AG04449 (cell line): Measurements from ENCODE around the gene TRIM7.
"Not testable (repeated sequence)": the region's sequence is repeated elsewhere in the genome, so short reads cannot be mapped to it uniquely, and the experiment has no call there.

Experiments
- CTCF ChIA-PET: fragments of 350-600 bp; formaldehyde crosslinking; extraction: SDS; loops from one replicate; lab custom pipeline; 2021; ENCODE audit warnings: antibody characterized with exemption; lab: Yijun Ruan, JAX
- POLR2A ChIA-PET: fragments of 400-600, 350-600 bp; formaldehyde crosslinking; extraction: SDS; loops from one replicate; lab custom pipeline; 2020; ENCODE audit warnings: antibody characterized with exemption, inconsistent platforms; lab: Yijun Ruan, JAX
- DNase-seq: peaks from one replicate; pipeline ENCODE4 v3.0.0-alpha.2; 2010; ENCODE audit warnings: low read depth, low spot score
- H3K4me3 ChIP-seq: 2 replicates; pipeline ENCODE4 v1.5.1; 2011; ENCODE audit warnings: low read depth, mild to moderate bottlenecking, control low read depth, low read length
- TF ChIP-seq, protein P1 (sequence below): IDR thresholded peaks from one replicate; pipeline ENCODE4 v1.5.1; 2011; ENCODE audit warnings: mild to moderate bottlenecking, moderate library complexity, low read length, control low read depth, inconsistent platforms; ENCODE audit not compliant: insufficient read depth; ENCODE audit errors: missing control alignments

Gene TRIM7

GRCh38 chr5:181173027-181173419, 32.0 kb downstream of the TRIM7 start:
- no peak for DNase-seq
- H3K4me3 ChIP-seq: peak overlapping the region; percentile 23
- ChIA-PET POLR2A (interaction anchor here (0.9 kb wide), 1 partner anchor 50 kb away, joined by 3 read pairs; the partner anchor contains the start of gene TRIM41), CTCF (interaction anchor here (1.2 to 2.6 kb wide), 4 partner anchors 9 to 390 kb away, joined by 3 to 19 read pairs (median 4); no protein-coding TSS in a partner anchor)
- TF ChIP-seq, protein P1, sequence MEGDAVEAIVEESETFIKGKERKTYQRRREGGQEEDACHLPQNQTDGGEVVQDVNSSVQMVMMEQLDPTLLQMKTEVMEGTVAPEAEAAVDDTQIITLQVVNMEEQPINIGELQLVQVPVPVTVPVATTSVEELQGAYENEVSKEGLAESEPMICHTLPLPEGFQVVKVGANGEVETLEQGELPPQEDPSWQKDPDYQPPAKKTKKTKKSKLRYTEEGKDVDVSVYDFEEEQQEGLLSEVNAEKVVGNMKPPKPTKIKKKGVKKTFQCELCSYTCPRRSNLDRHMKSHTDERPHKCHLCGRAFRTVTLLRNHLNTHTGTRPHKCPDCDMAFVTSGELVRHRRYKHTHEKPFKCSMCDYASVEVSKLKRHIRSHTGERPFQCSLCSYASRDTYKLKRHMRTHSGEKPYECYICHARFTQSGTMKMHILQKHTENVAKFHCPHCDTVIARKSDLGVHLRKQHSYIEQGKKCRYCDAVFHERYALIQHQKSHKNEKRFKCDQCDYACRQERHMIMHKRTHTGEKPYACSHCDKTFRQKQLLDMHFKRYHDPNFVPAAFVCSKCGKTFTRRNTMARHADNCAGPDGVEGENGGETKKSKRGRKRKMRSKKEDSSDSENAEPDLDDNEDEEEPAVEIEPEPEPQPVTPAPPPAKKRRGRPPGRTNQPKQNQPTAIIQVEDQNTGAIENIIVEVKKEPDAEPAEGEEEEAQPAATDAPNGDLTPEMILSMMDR: no peak

DNA sequence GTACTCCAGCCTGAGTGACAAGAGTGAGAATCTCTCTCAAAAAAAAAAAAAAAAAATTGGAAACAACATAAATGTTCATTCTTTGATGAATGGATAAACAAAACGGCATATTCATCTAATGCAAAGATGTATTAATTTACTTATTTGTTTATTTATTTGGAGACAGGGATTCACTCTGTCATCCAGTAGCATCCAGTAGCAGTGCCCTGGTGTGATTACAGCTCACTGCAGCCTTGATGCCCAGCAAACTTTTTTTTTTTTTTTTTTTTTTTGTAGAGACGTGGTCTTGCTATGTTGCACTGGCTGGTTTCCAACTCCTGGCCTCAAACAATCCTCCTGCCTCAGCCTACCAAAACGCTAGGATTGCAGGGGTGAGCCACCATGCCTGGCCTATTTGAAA, 33.2 kb downstream of the TRIM7 start:
- TF ChIP-seq, protein P1: no peak
- H3K4me3 ChIP-seq: no peak overlapping the region
- ChIA-PET CTCF (interaction anchor here (1.2 to 2.6 kb wide), 4 partner anchors 11 to 389 kb away, joined by 3 to 19 read pairs (median 4); no protein-coding TSS in a partner anchor), POLR2A (no interaction called here)
- DNase-seq: no peak

DNA sequence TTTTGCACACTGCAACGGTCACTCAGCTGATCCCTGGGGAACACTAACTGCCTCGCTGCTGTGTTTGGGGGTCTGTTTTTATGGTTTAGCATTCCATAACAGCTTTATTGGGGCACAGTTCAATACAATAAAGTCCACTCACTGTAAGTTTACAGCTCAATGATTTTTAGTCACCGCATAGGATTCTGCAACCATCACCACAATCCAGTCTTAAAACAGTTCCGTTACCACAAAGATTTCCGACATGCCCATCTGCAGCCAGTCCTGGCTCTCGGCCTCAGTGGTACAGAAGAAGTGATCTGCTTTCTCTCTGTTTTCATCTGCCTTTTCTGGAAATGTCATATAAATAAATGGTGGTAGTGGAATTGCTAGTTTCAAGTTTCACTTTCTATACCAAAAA, 34.0 kb downstream of the TRIM7 start:
- TF ChIP-seq, protein P1: no peak
- ChIA-PET CTCF (interaction anchor here (0.8 kb wide), 1 partner anchor 14 kb away, joined by 3 read pairs; no protein-coding TSS in a partner anchor), POLR2A (no interaction called here)

DNA sequence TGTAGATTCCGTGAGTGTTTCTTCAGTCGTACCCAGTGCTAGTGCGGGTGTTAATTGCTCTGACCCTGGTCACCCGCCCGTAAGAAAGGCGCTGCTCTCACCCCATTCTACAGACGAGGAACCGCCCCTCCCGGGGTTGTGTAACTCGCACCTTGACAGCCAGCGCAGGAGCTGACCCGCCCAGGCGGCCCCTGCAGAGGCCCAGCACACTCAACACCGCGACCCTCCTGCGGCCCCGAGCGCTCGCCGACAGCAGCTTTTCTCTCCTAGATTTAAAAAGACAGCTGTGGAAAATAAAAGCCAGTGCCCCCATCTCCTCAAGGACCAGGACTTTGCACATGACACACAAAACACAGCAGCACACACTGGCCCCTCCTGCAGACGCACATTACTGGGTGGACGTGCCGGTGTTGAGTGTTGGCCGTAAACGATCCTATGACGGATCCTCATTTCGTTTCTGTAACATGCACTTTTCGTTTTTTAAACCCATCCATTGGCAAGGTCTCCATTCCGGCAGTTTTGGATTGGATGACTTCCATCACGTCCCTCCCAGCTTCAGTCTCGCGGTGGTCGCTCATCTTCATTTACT, 34.7 kb downstream of the TRIM7 start:
- POLR2A ChIA-PET: no interaction called here
- CTCF ChIA-PET: interaction anchor here (0.8 to 2.3 kb wide), 2 partner anchors 14 to 15 kb away, joined by 3 to 11 read pairs; no protein-coding TSS in a partner anchor
- TF ChIP-seq, protein P1: no peak
- peak overlapping the region; percentile 43 for H3K4me3 ChIP-seq
- DNase-seq: no peak

More for the DNA sequence above, 34.0 kb downstream of the TRIM7 start:
- no peak overlapping the region for H3K4me3 ChIP-seq
- no peak for DNase-seq

DNA sequence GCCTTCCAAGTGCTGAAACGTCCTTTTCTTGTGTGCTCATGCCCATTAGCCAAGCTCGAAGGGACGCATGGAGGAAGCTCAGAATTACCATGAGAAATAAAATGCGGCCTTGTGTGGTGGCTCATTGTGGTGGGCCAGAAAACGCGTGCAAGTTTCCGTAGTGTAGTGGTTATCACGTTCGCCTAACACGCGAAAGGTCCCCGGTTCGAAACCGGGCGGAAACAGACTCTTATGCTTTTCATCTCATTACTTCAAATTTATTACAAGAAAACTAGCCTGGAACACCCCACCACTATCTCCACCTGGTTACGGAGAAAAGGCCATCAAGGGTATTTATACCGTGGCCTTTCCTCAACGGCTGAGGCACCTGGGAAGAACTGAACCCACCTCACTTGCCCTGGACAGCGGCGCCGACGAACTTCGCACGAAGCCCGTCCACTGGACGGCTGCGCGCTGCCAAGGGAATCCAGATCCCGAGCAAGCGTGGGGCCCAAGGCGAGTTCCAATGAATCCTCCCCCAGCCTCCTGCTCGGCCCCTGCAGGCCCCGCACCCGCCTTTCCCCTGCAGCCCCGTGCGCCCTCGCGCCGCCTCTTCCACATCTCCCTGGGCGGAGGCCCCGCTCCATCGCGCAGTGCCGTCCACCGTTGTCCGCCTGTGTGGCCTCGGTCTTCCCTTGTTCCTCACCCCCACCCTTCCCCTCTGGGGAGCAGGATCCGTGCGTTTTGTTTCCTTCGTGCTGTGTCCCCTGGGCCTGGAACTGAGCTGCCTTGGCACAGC, 35.3 kb downstream of the TRIM7 start:
- DNase-seq, POLR2A ChIA-PET: not testable (repeated sequence)
- CTCF ChIA-PET: interaction anchor here (2.3 kb wide), 1 partner anchor 15 kb away, joined by 11 read pairs; no protein-coding TSS in a partner anchor
- H3K4me3 ChIP-seq: peak overlapping the region; percentile 43

- POLR2A ChIA-PET: no interaction called here
- TF ChIP-seq, protein P1: no peak
- no peak overlapping the region for H3K4me3 ChIP-seq
- CTCF ChIA-PET: interaction anchor here (1.0 to 2.3 kb wide), 5 partner anchors 9 to 21 kb away, joined by 3 to 11 read pairs (median 5); no protein-coding TSS in a partner anchor
- DNase-seq: no peak
These were observed 36.3 kb downstream of the TRIM7 start for GRCh38 chr5:181168595-181169118.
